ENCODE results near the gene LKAAEAR1.

DNA sequence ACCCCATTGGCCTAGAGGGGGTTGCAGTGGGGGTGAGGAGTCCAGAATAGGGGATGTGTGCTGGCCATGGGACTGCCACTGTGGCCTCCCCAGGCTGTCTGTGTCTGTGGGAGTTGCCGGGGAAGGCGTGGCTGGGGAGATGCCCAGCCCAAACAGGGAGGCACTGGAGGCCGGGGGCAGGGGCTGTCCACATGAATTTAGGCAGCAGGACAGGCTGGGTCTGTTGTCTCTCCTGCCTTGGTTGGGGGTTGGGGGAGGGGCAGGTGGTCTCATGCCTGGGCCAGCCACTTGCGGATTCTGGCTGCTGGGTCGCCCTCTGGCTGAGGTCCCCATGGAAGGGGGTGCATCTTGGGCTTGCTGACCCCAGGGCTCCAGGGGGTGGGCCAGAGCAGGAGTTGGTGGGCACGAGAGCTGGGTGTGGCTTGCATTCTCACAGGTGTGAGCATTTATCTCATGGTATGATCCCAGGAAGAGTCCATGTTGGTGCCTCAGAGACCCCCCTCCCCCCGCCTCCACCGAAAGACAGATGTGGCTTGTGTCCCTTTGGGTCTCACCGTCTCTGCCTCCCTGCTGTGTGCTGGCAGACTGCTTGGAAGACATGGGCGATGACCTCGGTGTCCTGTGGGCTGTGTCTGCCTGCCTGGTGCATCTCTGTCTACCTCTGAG is 38.7 kb downstream of the LKAAEAR1 start:
- TF ChIP-seq CTCF (IDR thresholded peaks at IDR 0.05), result no peak
- TF ChIP-seq ZFX (IDR thresholded peaks at IDR 0.05; ENCODE audit: borderline replicate concordance), result no peak
